ENCODE results near the gene VPS26C. TPM values are rescaled to one million over a fixed set of nuclear protein-coding genes. Genes with fewer than 3 reads are reported as not detected.

The VPS26C gene
- total RNA-seq, 1 experiment from 2014 or later, result 58.0 TPM

DNA sequence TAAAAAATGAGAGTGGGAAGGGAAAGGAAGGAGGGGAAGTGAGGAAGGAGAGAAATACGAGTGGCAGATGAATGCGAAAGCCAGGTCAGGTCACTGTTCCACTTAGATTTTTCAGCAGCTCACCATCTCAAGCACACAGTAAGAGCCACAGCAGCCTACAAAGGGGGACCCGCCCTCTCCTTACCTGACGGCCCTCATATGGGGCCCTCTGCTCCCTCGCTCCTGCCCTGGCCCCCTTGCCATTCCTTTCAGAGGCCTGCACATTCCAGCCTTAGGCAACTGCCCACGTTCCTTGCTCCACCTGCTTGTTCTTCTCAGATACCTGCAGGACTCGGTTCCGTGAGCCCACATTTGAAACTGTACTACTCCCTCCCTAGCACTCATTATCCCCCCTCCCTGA is 22.0 kb downstream of the VPS26C start:
- WGBS (ENCODE audit: extremely low coverage, insufficient read length, low lambda C conversion rate), result no CpG with 5 or more reads among the region's 8 CpGs

More for the DNA sequence above, 22.0 kb downstream of the VPS26C start:
- no peak overlapping the region for H2BK120ac ChIP-seq (ENCODE audit: low read depth, low read length, poor library complexity, severe bottlenecking)
- no peak overlapping the region for H4K91ac ChIP-seq (ENCODE audit: insufficient read length, low read depth, low read length)
- Mint-ChIP-seq H3K4me1 (peaks cover 36 to 44% of the 10 kb centered on the region in 2 experiments), H3K36me3 (ENCODE audit: insufficient read depth in 1 of 3, low read depth in 3 of 3) (peaks cover 0 to 17% (median 14%) of the 10 kb centered on the region in 3 experiments; a peak in 6 of 7 replicates), H3K27me3 (ENCODE audit: low read depth) (no peaks in the 10 kb centered on the region), H3K9me3 (peaks cover 0 to 3% of the 10 kb centered on the region in 2 experiments; a peak in 2 of 5 replicates), H3K4me3 (no peak overlapping the region), H3K27ac (peak overlapping the region; percentile 54 to 95 (median 81); a peak in 6 of 7 replicates)
- H3K79me1 ChIP-seq (ENCODE audit: insufficient read depth, low read depth, low read length, poor library complexity, severe bottlenecking), result peaks cover 9% of the 10 kb centered on the region
- H2AK5ac ChIP-seq (ENCODE audit: insufficient read length, low read length), result no peak overlapping the region
- TF ChIP-seq, protein P1, sequence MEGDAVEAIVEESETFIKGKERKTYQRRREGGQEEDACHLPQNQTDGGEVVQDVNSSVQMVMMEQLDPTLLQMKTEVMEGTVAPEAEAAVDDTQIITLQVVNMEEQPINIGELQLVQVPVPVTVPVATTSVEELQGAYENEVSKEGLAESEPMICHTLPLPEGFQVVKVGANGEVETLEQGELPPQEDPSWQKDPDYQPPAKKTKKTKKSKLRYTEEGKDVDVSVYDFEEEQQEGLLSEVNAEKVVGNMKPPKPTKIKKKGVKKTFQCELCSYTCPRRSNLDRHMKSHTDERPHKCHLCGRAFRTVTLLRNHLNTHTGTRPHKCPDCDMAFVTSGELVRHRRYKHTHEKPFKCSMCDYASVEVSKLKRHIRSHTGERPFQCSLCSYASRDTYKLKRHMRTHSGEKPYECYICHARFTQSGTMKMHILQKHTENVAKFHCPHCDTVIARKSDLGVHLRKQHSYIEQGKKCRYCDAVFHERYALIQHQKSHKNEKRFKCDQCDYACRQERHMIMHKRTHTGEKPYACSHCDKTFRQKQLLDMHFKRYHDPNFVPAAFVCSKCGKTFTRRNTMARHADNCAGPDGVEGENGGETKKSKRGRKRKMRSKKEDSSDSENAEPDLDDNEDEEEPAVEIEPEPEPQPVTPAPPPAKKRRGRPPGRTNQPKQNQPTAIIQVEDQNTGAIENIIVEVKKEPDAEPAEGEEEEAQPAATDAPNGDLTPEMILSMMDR (conservative IDR thresholded peaks at IDR 0.05), result no peak
- no peak overlapping the region for H3K18ac ChIP-seq (ENCODE audit: insufficient read length, low read depth, low read length)
- H3K9me3 ChIP-seq (ENCODE audit: control insufficient read depth, low read depth, low read length), result no peaks in the 10 kb centered on the region
- H3K56ac ChIP-seq (ENCODE audit: insufficient read length, low read depth, low read length), result no peak overlapping the region
- no peak overlapping the region for H3K23ac ChIP-seq (ENCODE audit: insufficient read length, low read depth, low read length)
- no peak overlapping the region for H2BK20ac ChIP-seq (ENCODE audit: low read depth, low read length, poor library complexity, severe bottlenecking)
- H3K9ac ChIP-seq (ENCODE audit: extremely low read depth, insufficient read length, low read length), result no peak overlapping the region
- H3K79me2 ChIP-seq (ENCODE audit: insufficient read depth, low read length), result peaks cover 6% of the 10 kb centered on the region; the same call in 1 of the 2 replicates
- no peaks in the 10 kb centered on the region for H3K23me2 ChIP-seq (ENCODE audit: insufficient read length, low read depth, low read length, poor library complexity, severe bottlenecking)
- H3K4me1 ChIP-seq (ENCODE audit: insufficient read depth, low read length), result no peaks in the 10 kb centered on the region; the same call in 1 of the 2 replicates
- H2AFZ ChIP-seq (ENCODE audit: low read length), result no peak overlapping the region
- no peak overlapping the region for H2BK12ac ChIP-seq (ENCODE audit: insufficient read length, low read depth, low read length)
- no peak overlapping the region for H4K8ac ChIP-seq (replicated peaks; ENCODE audit: insufficient read length, low read depth, low read length)
- H4K20me1 ChIP-seq (ENCODE audit: control insufficient read depth, insufficient read depth, insufficient read length), result no peaks in the 10 kb centered on the region
- H3T11ph ChIP-seq (ENCODE audit: low read length), result no peak overlapping the region
- no peaks in the 10 kb centered on the region for H3K27me3 ChIP-seq (ENCODE audit: insufficient read depth, low read length)
- no peak overlapping the region for H3K27ac ChIP-seq (ENCODE audit: insufficient read length, low read depth, low read length)
- no peak overlapping the region for H2BK5ac ChIP-seq (ENCODE audit: insufficient read length, low read length)
- no peak overlapping the region for H2BK15ac ChIP-seq (ENCODE audit: low read depth, low read length)
- H3K4ac ChIP-seq (ENCODE audit: low read depth, low read length), result no peak overlapping the region
- DNase-seq, result no peak
- no peak overlapping the region for H3K4me2 ChIP-seq (ENCODE audit: insufficient read depth, insufficient read length, low read length)
- H4K5ac ChIP-seq (ENCODE audit: insufficient read length, low read depth, low read length), result no peak overlapping the region
- no peak overlapping the region for H3K14ac ChIP-seq (ENCODE audit: insufficient read depth, low read length)

All from H9 (cell line).